HEK293T (cell line): Measurements from ENCODE around the gene RAB10.
"Not testable (repeated sequence)": the region's sequence is repeated elsewhere in the genome, so short reads cannot be mapped to it uniquely, and the experiment has no call there.

Experiments used
- ELF4 ChIP-seq: fragments of 450-650 bp; IDR thresholded peaks from 2 replicates; pipeline ENCODE4 v1.6.1; 2017; ENCODE audit warnings: antibody characterized with exemption
- FOXK2 ChIP-seq: fragments of 450-650 bp; IDR thresholded peaks from 2 replicates; pipeline ENCODE4 v1.6.1; 2016; ENCODE audit warnings: mild to moderate bottlenecking
- SP1 ChIP-seq: fragments of 450-650 bp; IDR thresholded peaks from 2 replicates; pipeline ENCODE4 v1.6.1; 2017

DNA sequence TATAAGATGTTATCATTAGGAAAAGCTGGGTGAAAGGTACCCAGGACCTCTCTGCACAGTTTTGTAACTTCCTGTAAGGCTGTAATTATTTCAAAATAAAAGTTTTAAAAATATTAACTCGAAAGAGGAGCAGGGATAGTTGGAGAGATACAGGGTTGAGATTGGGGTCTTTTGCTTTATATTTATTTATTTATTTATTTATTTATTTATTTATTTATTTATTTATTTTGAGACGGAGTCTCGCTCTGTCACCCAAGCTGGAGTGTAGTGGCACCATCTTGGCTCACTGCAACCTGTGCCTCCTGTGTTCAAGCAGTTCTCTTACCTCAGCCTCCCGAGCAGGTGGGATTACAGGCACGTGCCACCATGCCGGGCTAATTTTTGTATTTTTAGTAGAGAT lies 74.8 kb downstream of the RAB10 start:
- TF ChIP-seq SP1, ELF4, FOXK2: not testable (repeated sequence)
